Stromal cell of bone marrow (primary cell): ENCODE data around the gene IL20RA.
"Not testable (repeated sequence)": the region's sequence is repeated elsewhere in the genome, so short reads cannot be mapped to it uniquely, and the experiment has no call there.

Experiments
- DNase-seq: peaks from one replicate; pipeline ENCODE4 v3.0.0-alpha.2; 2012; ENCODE audit warnings: low read depth

Gene IL20RA

DNA sequence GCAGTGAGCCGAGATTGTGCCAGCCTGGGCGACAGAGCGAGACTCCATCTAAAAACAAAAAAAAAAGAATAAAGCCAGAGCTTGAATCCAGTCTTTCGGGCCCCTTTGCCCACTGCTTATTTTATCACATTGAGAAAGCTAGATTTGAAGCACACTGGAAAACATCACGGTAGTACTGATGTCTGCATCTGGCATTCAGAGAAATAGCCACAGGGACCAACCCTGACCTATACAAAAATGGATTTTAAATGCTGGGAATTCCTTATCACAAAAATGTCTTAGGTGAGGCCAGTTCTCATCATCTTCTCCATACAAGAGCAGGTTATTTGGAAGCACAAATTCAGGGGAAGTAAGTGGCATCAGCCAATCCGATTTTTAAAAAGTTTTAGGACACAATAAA lies 73.2 kb downstream of the IL20RA start:
- DNase-seq = no peak

DNA sequence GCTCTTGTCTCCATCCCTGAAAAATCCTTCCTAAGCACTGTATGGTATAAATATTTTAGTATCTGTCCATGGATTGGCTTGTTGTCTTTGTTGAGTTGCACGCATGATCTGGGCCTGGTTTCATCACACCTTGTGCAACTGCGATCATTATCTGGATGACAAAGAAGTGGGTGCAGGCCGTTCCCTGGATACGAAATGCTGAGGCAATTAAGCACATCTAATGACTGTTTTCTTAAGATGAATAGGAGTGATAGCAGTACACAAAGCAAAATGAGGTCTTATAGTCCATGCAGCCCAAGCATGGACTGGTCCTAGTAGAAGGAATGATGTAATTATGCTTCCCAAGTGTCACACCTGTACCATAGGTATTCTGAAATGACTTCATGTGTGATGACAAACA lies 74.8 kb downstream of the IL20RA start:
- no peak for DNase-seq

DNA sequence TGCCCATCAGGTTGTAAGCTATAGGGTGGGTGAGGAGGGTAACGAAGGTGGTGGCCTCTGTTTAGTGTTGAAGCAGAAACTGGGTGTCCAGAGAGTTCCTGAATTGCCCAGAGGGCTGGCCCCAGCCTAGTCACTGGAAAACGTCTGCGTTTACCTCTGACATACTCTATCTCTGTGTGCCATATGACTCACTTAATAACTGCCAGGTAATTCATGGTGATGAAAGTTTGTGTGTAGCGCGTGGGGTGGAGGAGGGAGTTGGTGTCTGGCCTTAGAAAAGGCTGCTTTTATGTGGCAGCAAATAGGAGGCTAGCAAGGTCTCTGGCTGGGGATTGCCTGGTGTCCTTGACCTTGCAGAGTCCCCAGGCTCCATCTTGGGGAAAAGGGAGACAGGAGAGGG lies 75.3 kb downstream of the IL20RA start:
- DNase-seq = no peak

DNA sequence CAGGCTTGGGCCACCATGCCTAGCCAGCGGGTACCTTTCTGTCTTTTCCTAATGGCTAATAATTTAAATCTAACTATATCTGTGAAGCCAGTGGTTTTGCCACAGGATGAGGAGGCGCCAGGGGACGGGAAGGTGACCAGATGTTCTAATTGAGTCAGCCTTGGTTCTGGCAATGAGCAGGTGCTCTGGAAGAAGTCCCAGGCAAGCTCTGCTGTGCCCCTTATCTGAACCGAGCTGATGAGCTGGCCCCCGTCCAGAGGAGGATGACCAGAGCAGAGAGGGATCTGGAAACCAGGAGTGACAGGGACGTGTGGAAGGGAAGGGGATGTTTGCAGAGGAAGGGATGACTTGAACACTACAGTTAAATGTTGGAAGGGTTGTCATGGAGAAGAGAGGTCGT lies 75.9 kb downstream of the IL20RA start:
- no peak for DNase-seq

DNA sequence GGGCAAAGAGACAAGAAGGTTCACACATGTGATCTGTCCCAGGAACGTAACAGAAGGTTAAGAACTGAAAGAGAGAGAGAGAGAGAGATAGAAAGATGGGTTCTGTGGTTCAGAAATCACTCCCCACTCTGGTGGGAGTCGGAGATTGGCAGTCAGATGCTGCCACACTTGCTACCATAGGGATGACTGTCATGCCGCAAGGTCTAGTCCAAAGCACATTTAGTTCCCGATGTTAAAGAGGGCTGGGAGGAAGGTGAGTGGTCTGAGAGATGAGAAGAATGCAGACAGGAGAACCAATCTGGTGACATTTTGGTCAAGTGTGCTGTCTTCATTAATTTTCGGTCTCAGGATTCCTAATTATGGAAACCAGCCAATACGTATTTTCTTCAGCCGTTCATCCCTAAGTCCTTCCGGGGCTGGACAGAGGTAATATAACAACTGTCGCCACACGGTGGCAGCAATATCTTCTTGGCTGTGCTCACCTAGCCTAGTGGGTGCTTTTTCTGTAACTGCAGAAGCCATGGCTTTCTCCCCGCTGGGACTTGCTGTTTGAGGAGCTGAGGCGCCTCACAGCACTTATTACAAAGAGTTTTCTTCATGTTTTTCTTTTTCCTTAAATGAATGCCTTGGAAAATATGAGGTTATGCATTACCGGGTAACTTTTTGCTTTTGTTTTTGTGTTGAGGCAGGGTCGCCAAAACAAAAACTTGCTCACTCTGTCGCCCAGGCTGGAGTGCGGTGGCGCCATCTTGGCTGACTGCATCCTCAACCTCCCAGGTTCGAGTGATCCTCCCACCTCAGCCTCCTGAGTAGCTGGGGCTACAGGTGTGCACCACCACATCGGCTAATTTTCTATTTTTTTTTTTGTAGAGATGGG lies 76.7 kb downstream of the IL20RA start:
- peak; percentile 62 for DNase-seq

DNA sequence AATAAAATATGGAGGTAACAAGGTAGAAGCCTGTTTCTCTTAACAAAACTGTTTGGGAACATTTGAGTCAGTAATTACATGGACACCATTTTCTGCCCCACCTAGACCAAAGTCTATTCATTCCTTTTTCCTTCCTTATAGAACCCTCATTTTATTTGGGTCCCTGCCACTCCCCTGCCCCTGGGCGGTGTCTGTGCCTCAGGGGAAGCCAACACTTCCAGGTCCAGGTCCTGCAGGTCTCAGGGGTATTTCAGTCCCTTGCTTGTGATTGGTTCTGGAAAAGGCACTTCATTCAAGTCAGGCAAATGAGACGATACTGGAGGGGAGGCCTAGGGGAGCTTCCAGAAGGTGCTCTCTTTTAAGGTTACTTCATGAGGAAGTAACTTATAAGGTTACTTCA lies 80.4 kb downstream of the IL20RA start:
- no peak for DNase-seq

DNA sequence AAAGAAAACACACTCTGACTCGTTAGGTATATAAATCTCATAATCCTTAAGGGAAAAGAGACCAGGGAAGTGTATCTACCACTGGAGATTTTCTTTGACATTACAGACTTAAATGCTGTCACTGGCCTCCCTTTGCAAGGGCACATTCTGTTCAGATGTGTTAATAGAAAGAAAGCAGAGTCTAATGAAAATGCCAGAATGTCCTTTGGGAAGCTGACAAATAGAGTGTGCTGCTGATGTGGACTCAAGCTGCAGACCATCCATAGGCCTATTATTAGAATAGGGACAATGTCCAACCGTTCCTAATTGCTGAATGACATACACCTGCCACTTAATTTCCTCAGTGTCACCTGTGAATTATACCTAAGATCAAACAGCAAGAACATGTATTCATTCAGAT lies 81.5 kb downstream of the IL20RA start:
- no peak for DNase-seq

DNA sequence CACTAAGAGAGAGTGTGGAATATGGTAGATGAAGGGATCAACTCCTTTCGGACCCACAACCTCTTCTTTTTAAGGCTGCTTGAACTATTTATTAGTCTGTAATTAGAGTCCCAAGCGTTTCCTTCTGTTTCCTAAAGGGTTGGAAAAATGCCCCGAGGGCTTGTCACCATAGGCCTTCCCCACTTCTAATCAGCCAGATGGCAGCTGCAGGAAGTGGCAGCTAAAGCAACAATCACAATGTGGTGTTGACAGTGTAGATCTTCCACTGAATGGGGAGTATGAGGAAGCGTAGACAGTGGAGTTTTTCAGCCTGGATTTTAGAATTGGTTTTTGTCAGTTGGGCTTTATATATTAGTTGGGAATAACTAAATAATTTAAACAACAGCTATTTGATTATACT lies 82.1 kb downstream of the IL20RA start:
- DNase-seq = no peak

DNA sequence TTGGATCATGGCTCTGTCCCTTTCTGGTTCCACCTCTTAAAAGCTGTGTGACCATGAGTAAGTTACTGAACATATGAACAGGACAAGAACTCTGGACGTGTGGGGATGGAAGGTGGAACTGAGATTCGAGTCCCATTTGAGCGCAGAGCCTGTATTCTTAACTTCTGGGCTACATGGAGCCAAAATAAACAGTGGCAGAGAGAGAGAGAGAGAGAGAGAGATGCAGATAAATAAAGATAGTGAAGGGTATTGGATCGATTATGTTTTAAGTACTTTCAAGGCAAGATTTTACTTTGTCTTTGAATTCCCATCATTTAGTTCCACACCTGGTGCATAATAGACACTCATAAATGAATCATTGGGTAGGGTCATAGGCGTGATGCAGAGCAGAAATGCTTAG lies 82.9 kb downstream of the IL20RA start:
- DNase-seq = no peak

DNA sequence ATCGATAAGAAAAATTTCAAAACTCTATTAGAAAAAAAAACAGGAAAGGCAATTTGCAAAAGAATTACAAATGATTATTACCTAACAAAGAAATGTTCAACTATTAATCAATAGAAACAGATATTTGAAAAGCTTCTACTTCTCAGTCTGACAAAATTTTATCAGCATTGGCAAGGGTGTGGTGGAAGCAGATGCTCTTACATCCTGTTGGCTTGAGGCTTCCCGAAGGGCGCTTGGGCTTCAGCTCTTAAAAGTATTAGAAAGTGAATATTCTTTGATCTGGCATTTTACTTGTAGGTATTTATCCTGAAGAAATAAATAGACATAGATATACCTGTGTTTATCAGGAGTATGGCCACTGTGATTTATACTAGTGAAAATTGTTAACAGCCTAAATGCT lies 84.0 kb downstream of the IL20RA start:
- no peak for DNase-seq

DNA sequence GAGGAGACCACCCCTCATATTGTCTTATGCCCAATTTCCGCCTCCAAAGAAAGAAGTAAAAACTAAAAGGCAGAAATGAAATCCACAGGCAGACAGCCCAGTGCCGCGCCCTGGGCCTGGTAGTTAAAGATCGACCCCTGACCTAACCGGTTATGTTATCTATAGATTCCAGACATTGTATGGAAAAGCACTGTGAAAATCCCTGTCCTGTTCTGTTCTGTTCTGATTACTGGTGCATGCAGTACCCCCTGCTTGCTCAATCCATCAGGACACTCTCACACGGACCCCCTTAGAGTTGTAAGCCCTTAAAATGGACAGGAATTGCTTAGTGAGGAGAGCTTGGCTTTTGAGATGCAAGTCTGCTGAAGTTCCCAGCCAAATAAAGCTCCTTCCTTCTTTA lies 84.8 kb downstream of the IL20RA start:
- not testable (repeated sequence) for DNase-seq

DNA sequence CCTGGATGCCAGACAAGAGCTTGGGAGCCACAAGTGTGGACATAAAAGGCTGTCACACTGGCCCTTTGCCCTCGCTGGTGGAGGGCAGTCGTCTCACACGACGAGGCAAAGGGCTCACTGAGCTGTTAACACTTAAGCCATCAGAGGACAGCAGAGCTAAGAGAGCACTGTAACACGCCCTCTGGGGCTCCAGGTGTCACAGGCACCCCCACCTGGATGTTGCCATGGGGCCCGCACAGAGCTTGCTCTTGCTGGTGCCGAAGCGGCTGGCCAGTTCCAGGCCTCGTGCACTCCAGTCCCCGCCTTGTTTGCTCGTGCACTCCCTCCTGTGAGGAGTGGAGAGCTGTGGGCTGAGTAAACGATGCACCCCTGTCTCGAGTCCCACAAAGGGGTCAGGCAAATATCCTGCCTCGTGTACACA lies 85.3 kb downstream of the IL20RA start:
- no peak for DNase-seq

DNA sequence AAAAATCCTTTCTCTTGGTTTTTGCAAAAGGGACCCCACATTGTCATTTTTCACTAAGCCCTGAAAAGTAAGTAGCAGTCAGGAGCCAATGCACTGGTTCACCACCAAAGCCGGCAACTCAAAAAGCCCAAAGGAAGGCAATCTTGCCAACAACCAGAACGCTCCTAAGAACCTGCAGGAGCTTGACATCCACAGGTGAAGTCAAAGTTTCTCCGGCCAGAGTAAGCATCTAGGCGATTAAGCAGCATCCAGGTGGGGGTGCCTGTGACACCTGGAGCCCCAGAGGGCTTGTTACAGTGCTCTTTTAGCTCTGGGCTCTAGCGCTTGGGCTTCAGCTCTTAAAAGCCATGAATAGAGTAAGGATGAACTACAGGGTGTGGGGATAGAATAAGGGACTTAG lies 86.6 kb downstream of the IL20RA start:
- no peak for DNase-seq

DNA sequence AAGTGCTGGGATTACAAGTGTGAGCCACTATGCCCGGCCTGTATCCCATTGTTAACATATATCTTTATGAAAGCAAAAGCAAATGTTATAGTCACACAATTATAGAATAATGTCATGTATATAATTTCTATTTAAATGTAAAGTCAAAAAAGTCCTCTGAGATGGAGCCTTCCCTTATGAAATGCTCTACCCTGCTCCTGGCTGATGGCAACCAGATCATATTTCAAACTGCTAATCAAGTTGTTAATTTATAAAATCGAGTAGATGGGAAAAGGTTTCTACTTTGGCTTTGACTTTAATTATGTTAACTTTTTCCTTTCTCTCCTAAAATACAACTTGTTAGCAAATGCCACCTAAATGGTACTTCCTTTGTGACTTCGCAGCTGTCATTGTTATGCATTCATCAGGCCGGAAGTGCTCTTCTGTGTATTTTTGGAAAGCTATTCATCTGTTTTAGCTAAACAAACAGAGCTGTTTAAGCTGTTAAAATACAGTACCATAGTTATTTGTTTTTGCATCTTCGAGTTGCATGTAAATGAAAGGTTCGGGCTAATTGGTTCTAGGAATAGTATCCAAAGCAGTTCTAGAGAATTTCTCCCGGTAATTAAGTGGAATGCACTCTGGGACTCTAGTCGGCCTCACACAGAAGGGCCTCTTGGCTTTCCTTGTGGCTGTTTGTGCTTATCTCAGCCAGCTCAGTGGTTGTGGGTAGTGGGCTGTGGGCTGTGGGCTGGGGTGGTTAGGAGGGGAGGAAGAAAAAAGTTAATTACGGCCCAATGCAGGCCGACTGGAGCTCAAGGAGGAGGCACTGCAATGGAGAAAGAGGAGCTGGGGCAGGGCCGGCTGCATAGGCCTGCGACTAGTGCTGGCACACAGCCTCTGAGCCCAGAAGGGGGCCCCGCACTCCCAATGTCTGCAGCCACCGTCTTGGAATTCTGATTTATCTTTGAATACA lies 87.9 kb downstream of the IL20RA start:
- DNase-seq = no peak

DNA sequence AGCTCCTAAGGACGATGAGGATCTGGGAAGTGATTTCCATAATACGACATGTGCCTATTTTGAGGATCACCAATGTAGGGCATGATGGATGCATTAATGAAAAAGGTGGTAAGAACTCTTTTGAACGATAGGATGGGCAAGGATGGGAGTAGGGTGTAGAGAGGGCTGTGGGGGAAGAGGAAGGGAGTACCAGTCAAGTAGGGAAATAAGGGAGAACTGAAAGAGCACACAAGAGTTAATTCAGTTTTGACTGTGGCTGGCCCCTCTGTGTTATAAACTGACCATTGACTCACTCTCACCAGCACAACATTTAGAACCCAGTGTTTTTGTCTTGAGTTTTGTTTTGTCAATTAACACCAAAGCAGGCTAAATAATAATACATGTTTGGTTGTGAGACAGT lies 89.6 kb downstream of the IL20RA start:
- DNase-seq = no peak

DNA sequence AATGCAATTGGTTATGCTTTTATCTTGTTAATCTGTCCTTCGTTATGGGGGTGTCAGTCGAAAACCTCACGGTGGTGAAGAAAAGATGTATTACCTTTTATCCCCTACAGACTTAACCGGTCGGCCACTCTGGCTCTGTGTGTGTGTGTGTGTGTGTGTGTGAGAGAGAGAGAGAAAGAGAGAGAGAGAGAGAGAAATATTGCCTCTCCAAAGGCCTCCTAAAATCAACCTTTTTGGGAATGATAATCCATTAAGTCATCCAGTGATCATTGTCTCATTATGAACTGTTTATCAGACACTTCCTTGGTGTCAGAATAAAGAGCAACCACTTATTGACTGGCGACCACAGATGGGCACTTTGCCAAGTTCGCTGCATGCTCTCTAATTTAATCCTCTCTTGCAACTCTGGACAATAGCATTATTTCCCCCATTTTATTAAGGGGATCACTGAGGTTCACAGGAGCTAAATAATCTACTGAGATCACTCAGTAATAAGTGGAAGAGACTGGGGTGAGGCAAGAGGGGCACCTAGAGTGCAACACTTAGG lies 92.0 kb downstream of the IL20RA start:
- no peak for DNase-seq

DNA sequence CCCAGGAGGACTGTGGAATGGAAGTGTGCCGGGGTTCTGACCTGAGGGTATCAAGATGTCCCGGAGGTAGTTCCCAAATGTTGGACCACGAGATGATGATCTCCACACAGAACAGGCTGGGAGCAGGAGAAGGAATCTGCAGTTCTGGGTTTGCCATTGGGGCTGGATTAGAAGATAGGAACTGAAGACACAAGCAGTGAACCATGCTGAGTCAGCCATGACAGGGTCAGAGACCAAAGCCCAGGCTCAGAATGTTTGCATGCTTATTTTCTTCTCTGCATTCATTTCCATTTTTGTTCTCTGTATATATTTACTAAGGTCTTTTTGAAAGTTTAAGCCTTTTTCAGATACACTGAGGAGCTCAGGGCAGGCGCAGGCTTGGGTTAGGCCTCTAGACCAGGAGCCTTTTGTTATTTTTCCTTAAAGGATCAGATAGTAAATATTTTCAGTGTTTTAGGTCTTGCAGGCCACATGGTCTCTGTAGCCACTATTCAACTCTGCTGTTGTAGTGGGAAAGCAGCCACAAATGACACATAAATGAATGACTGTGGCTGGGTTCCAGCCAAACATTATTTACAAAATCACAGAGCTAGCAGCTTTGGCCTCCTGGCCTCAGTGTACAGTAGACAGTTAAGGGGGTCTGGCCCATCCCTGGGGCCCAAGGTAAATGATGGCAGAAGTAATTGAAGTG lies 94.2 kb downstream of the IL20RA start:
- no peak for DNase-seq
